ENCODE results near the gene CNTN2. TPM values are rescaled to one million over a fixed set of nuclear protein-coding genes. Genes with fewer than 3 reads are reported as not detected.

CNTN2 gene
- total and polyA plus RNA-seq, 2 experiments from 2014 or later, result 1.3 to 2.2 TPM

- H3K9me3 Mint-ChIP-seq, result no peaks in the 10 kb centered on the region
- Histone ChIP-seq H3F3A (replicated peaks; ENCODE audit: low read depth) (no peaks in the 10 kb centered on the region), H2AFZ (no peak overlapping the region), H3K4me2 (no peak overlapping the region), H3K4me3 (no peak overlapping the region), H3K27ac (ENCODE audit: low read depth) (no peak overlapping the region), H3K36me3 (ENCODE audit: insufficient read depth) (no peaks in the 10 kb centered on the region), H4K20me1 (replicated peaks; ENCODE audit: insufficient read depth) (no peaks in the 10 kb centered on the region), H3K27me3 (ENCODE audit: insufficient read depth) (no peaks in the 10 kb centered on the region), H3K9me2 (ENCODE audit: insufficient read depth) (no peaks in the 10 kb centered on the region), H3K4me1 (ENCODE audit: insufficient read depth) (no peaks in the 10 kb centered on the region), H3K79me2 (replicated peaks; ENCODE audit: insufficient read depth) (no peaks in the 10 kb centered on the region)
- no peaks in the 10 kb centered on the region for H3K27me3 Mint-ChIP-seq (ENCODE audit: insufficient read depth, low read depth, poor library complexity)
- H3K4me3 Mint-ChIP-seq, result no peak overlapping the region
- no peaks in the 10 kb centered on the region for H3K36me3 Mint-ChIP-seq (ENCODE audit: low read depth)
- peaks cover 2% of the 10 kb centered on the region; the same call in 2 of the 3 replicates for H3K4me1 Mint-ChIP-seq
- no peak overlapping the region for H3K27ac Mint-ChIP-seq
- DNase-seq (ENCODE audit: low spot score) (no peak), ATAC-seq (no peak)
- no peak for TF ChIP-seq ETS1 (IDR thresholded peaks at IDR 0.05)
These were observed 84.6 kb downstream of the CNTN2 start for GRCh38 chr1:205127646-205128045.

Other genes with a start within 250 kb of the CNTN2 start
- gene NFASC, start 172.3 kb upstream of the CNTN2 start, total RNA-seq (2014; rRNA removed; shearing (Covaris generic)), result 7.6 and 11.7 TPM in 2 replicates
- 3.0 and 3.9 TPM in 2 replicates for gene NFASC, start 172.3 kb upstream of the CNTN2 start, polyA plus RNA-seq (2016; fragmentation: Nextera tagmentation; extraction: Ambion mirVana)
- gene TMEM81, start 41.2 kb downstream of the CNTN2 start, total RNA-seq (2014; rRNA removed; shearing (Covaris generic)), result 2.7 and 3.6 TPM in 2 replicates
- gene TMEM81, start 41.2 kb downstream of the CNTN2 start, polyA plus RNA-seq (2016; fragmentation: Nextera tagmentation; extraction: Ambion mirVana), result 4.5 and 5.5 TPM in 2 replicates
- gene RBBP5, start 78.8 kb downstream of the CNTN2 start, total RNA-seq (2014; rRNA removed; shearing (Covaris generic)), result 19.5 and 26.5 TPM in 2 replicates
- 12.1 and 14.1 TPM in 2 replicates for gene RBBP5, start 78.8 kb downstream of the CNTN2 start, polyA plus RNA-seq (2016; fragmentation: Nextera tagmentation; extraction: Ambion mirVana)
- 8.2 and 10.7 TPM in 2 replicates for gene DSTYK, start 168.5 kb downstream of the CNTN2 start, total RNA-seq (2014; rRNA removed; shearing (Covaris generic))
- 5.5 and 6.1 TPM in 2 replicates for gene DSTYK, start 168.5 kb downstream of the CNTN2 start, polyA plus RNA-seq (2016; fragmentation: Nextera tagmentation; extraction: Ambion mirVana)
- gene TMCC2, start 184.7 kb downstream of the CNTN2 start, total RNA-seq (2014; rRNA removed; shearing (Covaris generic)), result 9.9 and 11.8 TPM in 2 replicates
- 2.6 and 3.1 TPM in 2 replicates for gene TMCC2, start 184.7 kb downstream of the CNTN2 start, polyA plus RNA-seq (2016; fragmentation: Nextera tagmentation; extraction: Ambion mirVana)

Measured in GM23338 (cell line).